GM19239 (cell line): ENCODE data around the gene EXOC3L2.

Experiments
- DNase-seq: peaks from one replicate; pipeline ENCODE4 v3.0.0; 2011; ENCODE audit warnings: low spot score; ENCODE audit not compliant: insufficient read length
- FAIRE-seq: peaks from 2 replicates; lab custom pipeline; 2011; peaks lifted over from hg19 to GRCh38; lab: Jason Lieb, UNC

Gene EXOC3L2

DNA sequence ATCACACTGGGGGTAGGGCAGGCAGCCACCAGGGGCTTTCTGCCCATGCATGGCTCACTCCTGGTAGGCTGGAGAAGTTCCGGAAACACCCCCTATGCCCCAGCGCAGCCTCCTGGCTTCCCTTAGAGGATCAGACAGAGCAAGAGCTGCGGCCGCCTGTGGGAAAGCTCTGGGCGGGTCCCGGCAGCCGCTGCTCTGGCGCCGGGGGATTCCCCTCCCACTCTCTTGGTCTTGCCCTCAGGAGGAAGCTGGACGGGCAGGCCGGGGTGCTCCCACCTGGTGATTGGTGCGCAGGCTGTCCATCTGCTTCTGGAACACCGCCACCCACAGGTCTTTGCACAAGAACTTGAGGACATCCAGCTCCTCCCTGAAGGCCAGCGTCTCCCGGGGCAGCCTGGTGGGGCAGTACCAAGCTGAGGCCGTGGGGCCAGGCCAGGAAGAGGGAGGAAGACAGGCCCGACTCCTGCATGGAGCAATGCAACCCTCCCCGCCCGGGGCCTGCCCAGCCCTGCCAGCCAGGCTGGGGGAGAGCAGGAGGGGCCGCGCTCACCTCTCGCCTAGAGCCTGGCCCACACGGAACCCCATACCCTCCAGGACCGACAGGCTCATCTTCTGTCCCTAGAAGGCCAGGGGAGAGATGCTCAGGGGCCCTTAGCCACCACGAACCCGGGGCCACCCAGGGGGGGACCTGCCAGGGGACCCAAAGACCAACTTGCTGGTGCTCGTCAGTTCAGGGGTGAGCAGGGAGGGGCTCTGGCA is 80.5 kb downstream of the EXOC3L2 start:
- FAIRE-seq: peak; percentile 93
- peak; percentile 83 for DNase-seq

DNA sequence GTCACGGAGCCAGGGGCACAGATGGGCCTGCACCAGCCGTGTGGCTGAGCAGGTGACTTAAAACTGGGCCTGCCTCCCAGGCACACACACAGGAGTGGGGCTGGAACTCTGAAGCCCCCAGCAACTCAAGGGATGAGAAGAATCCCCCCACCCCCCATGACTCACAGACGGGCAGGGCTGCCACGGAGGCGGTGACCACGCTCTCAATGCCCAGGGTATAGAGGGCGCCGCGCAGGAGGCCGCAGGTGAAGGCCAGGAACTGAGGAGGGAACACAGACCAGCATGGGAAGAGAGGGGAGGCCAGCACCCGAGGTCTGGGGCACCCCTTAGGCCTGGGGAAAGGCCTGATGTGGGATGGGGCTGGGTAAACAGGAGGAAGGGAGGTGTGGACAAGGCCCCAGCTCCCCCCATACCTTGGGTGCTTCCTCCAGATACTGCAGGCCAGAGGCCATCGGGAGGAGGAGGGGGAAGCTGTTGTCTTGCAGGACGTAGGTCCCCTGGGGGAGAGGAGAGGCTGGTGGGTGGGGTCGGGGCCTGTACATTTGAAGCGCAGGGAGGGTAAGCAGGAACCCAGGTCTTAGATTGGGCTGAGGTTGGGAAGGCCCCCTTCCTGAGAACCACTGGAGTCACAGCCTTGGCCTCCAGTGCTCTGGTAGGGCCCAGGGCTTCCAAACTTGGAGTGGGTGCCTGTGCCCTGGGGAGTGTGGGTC is 81.3 kb downstream of the EXOC3L2 start:
- FAIRE-seq: no peak
- no peak for DNase-seq

DNA sequence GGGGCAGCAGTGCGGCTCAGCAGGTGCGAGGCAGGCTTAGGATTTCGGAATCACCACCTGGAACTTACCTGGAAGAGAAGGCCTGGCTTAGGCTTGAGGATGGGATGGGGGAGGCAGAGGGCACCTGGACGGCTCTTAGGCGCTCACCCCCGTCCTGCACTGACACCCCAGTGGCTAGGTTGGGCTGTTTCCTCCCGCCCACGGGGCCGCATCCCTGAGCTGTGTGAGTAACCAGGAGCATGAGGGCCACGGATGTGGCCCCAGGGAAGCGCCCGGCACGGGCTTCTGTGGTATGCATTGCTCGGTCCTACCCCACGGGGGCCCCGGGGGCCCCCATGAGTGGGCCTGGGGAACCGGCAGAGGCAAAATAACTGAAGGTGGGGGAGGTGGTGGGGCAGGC is 82.1 kb downstream of the EXOC3L2 start:
- no peak for DNase-seq
- FAIRE-seq: no peak

GRCh38 chr19:45162608-45163143 is 82.5 kb downstream of the EXOC3L2 start:
- DNase-seq (no peak), FAIRE-seq (no peak)
